ENCODE data around the gene SPATS2L.

Gene SPATS2L

GRCh38 chr2:200408428-200409316 is 102.2 kb downstream of the SPATS2L start:
- DNase-seq (ENCODE audit: low spot score): no peak

GRCh38 chr2:200411831-200412230 is 105.3 kb downstream of the SPATS2L start:
- DNase-seq (ENCODE audit: low spot score): no peak

- no peak for DNase-seq (ENCODE audit: low spot score)
Measured at GRCh38 chr2:200414367-200414766, 107.9 kb downstream of the SPATS2L start.

- DNase-seq (ENCODE audit: low spot score): peak; percentile 8
Measured at GRCh38 chr2:200415455-200415854, 109.0 kb downstream of the SPATS2L start.

- DNase-seq (ENCODE audit: low spot score): no peak
Measured at GRCh38 chr2:200416878-200417277, 110.4 kb downstream of the SPATS2L start.

GRCh38 chr2:200417366-200417765 is 110.9 kb downstream of the SPATS2L start:
- no peak for DNase-seq (ENCODE audit: low spot score)

- no peak for DNase-seq (ENCODE audit: low spot score)
Measured at GRCh38 chr2:200418399-200418798, 111.9 kb downstream of the SPATS2L start.

- no peak for DNase-seq (ENCODE audit: low spot score)
Measured at GRCh38 chr2:200419325-200419724, 112.8 kb downstream of the SPATS2L start.

GRCh38 chr2:200421270-200421669 is 114.8 kb downstream of the SPATS2L start:
- no peak for DNase-seq (ENCODE audit: low spot score)

GRCh38 chr2:200422071-200422470 is 115.6 kb downstream of the SPATS2L start:
- no peak for DNase-seq (ENCODE audit: low spot score)

GRCh38 chr2:200422532-200423261 is 116.2 kb downstream of the SPATS2L start:
- no peak for DNase-seq (ENCODE audit: low spot score)

- DNase-seq (ENCODE audit: low spot score): no peak
Measured at GRCh38 chr2:200423541-200423940, 117.0 kb downstream of the SPATS2L start.

GRCh38 chr2:200425026-200425821 is 118.7 kb downstream of the SPATS2L start:
- no peak for DNase-seq (ENCODE audit: low spot score)

- DNase-seq (ENCODE audit: low spot score): no peak
Measured at GRCh38 chr2:200426754-200427153, 120.3 kb downstream of the SPATS2L start.

GRCh38 chr2:200428961-200429665 is 122.6 kb downstream of the SPATS2L start:
- DNase-seq (ENCODE audit: low spot score): no peak

- peak; percentile 63 for DNase-seq (ENCODE audit: low spot score)
Measured at GRCh38 chr2:200430017-200430416, 123.5 kb downstream of the SPATS2L start.

GRCh38 chr2:200431996-200432705 is 125.7 kb downstream of the SPATS2L start:
- DNase-seq (ENCODE audit: low spot score): no peak

- DNase-seq (ENCODE audit: low spot score): no peak
Measured at GRCh38 chr2:200435379-200435778, 128.9 kb downstream of the SPATS2L start.

- no peak for DNase-seq (ENCODE audit: low spot score)
Measured at GRCh38 chr2:200438251-200438650, 131.8 kb downstream of the SPATS2L start.

GRCh38 chr2:200438846-200439245 is 132.4 kb downstream of the SPATS2L start:
- no peak for DNase-seq (ENCODE audit: low spot score)

- DNase-seq (ENCODE audit: low spot score): no peak
Measured at GRCh38 chr2:200439981-200440380, 133.5 kb downstream of the SPATS2L start.
